Stimulated activated CD4-positive, alpha-beta T cell treated with anti-CD3 and anti-CD28 coated beads, Interleukin-4, amount 100 ng/mL, for 1 hour (primary cell): ENCODE results near the gene WDR4.
"Not testable (repeated sequence)": the region's sequence is repeated elsewhere in the genome, so short reads cannot be mapped to it uniquely, and the experiment has no call there.

Experiments used
- DNase-seq: peaks from one replicate; pipeline ENCODE4 v3.0.0-alpha.2; 2020

WDR4 gene

GRCh38 chr21:42809577-42810475 is 69.5 kb downstream of the WDR4 start:
- no peak for DNase-seq

- no peak for DNase-seq
These were observed 70.2 kb downstream of the WDR4 start for GRCh38 chr21:42809171-42809570.

- no peak for DNase-seq
These were observed 71.3 kb downstream of the WDR4 start for GRCh38 chr21:42807938-42808613.

GRCh38 chr21:42807293-42807895 is 71.9 kb downstream of the WDR4 start:
- not testable (repeated sequence) for DNase-seq

GRCh38 chr21:42806509-42807140 is 72.7 kb downstream of the WDR4 start:
- no peak for DNase-seq

GRCh38 chr21:42801616-42802015 is 77.7 kb downstream of the WDR4 start:
- DNase-seq = not testable (repeated sequence)

- no peak for DNase-seq
These were observed 79.4 kb downstream of the WDR4 start for GRCh38 chr21:42799948-42800347.

GRCh38 chr21:42799516-42799915 is 79.8 kb downstream of the WDR4 start:
- DNase-seq = no peak
